K562 (cell line): ENCODE data around the gene HAGHL. TPM values are rescaled to one million over a fixed set of nuclear protein-coding genes. Genes with fewer than 3 reads are reported as not detected.

Source experiments
- CBFB ChIP-seq: sonication (generic); formaldehyde crosslinking; IDR thresholded peaks from 2 replicates; pipeline ENCODE4 v1.4.0; 2020; ENCODE audit warnings: mild to moderate bottlenecking, missing genetic modification reagents
- CBX3 ChIP-seq, 2 experiments: IDR thresholded peaks; 1 replicate in 1 of 2; 2 replicates in 1 of 2; pipeline ENCODE4 v1.6.1; 2012; ENCODE audit warnings: inconsistent platforms in 2 of 2, low read length in 2 of 2, borderline replicate concordance in 1 of 2, control low read depth in 1 of 2
- FOXA3 ChIP-seq, 2 experiments: fragments of 450-650 bp in 1 of 2; sonication (generic) in 1 of 2; formaldehyde crosslinking; IDR thresholded peaks in 1 of 2; conservative IDR thresholded peaks in 1 of 2; 2 replicates each; pipeline versions ENCODE4 v1.4.0 to v1.8.0; 2020 to 2022; ENCODE audit warnings: mild to moderate bottlenecking in 2 of 2, missing genetic modification reagents in 1 of 2
- GATAD2A ChIP-seq: fragments of 450-650 bp; IDR thresholded peaks from 2 replicates; pipeline ENCODE4 v1.6.1; 2017
- HDAC2 ChIP-seq: fragments of 450-650 bp; IDR thresholded peaks from 2 replicates; pipeline ENCODE4 v1.6.1; 2016; ENCODE audit warnings: mild to moderate bottlenecking
- KLF1 ChIP-seq: fragments of 450-650 bp; IDR thresholded peaks from 2 replicates; pipeline ENCODE4 v1.6.1; 2016; ENCODE audit warnings: missing genetic modification characterization, missing compliant biosample characterization
- L3MBTL2 ChIP-seq: fragments of 450-650 bp; IDR thresholded peaks from 2 replicates; pipeline ENCODE4 v1.6.1; 2016; ENCODE audit warnings: mild to moderate bottlenecking, moderate library complexity
- MEF2A ChIP-seq: IDR thresholded peaks from 2 replicates; pipeline ENCODE4 v1.6.1; 2011; ENCODE audit warnings: low read depth, mild to moderate bottlenecking, low read length, moderate library complexity; ENCODE audit not compliant: control insufficient read depth
- POLR2A ChIP-seq: fragments of 450-650 bp; conservative IDR thresholded peaks from 2 replicates; pipeline ENCODE4 v1.6.1; 2016
- POLR2G ChIP-seq: fragments of 200-400 bp; formaldehyde crosslinking; IDR thresholded peaks from 2 replicates; pipeline ENCODE4 v1.6.1; 2017; ENCODE audit warnings: low read depth, mild to moderate bottlenecking, antibody characterized with exemption, low read length, moderate library complexity
- SIRT6 ChIP-seq: IDR thresholded peaks from one replicate; pipeline ENCODE4 v1.6.1; 2012; ENCODE audit warnings: low read depth, mild to moderate bottlenecking, control low read depth, inconsistent platforms, low read length, moderate library complexity
- SREBF1 ChIP-seq: fragments of 150-350 bp; IDR thresholded peaks from 2 replicates; pipeline ENCODE4 v1.6.1; 2014; ENCODE audit warnings: antibody characterized with exemption, low read depth, low read length, borderline replicate concordance
- TOE1 ChIP-seq, 2 experiments: fragments of 450-650 bp in 1 of 2; sonication (generic) in 1 of 2; formaldehyde crosslinking in 1 of 2; IDR thresholded peaks; 2 replicates each; pipeline versions ENCODE4 v1.7.1 to v1.8.0; 2016 to 2022; ENCODE audit warnings: borderline replicate concordance in 2 of 2, mild to moderate bottlenecking in 2 of 2, antibody characterized with exemption in 1 of 2, inconsistent platforms in 1 of 2, low read depth in 1 of 2, missing genetic modification reagents in 1 of 2, moderate library complexity in 1 of 2
- ZFX ChIP-seq: sonication (generic); formaldehyde crosslinking; IDR thresholded peaks from 2 replicates; pipeline ENCODE4 v1.8.0; 2022; ENCODE audit warnings: mild to moderate bottlenecking, missing genetic modification reagents, moderate library complexity
- ZNF695 ChIP-seq: fragments of 450-650 bp; formaldehyde crosslinking; IDR thresholded peaks from 2 replicates; pipeline ENCODE4 v1.4.0; 2020; ENCODE audit warnings: mild to moderate bottlenecking, moderate library complexity
- ZNF696 ChIP-seq: fragments of 250-450 bp; sonication (Bioruptor Pico); conservative IDR thresholded peaks from 2 replicates; pipeline ENCODE4 v1.4.0; 2020; ENCODE audit warnings: mild to moderate bottlenecking, moderate library complexity
- polyA plus RNA-seq, 8 experiments: library from polyadenylated mRNA; depleted of rRNA in 4 of 8; stranded (reverse) in 5 of 8; unstranded in 3 of 8; fragments of >200 nt; fragmentation: Nextera tagmentation in 2 of 8; fragmentation: Illumina TruSeq in 1 of 8; extraction: Ambion mirVana in 2 of 8; extraction: Trizol in 1 of 8; gene quantifications; 2 replicates each; pipeline versions ENCODE4 v1.2.1 to v1.2.3, GENCODE V29; 2011 to 2014; ENCODE audit warnings: inconsistent platforms in 1 of 8, missing spikeins in 1 of 8
- total RNA-seq, 7 experiments: library from RNA; depleted of rRNA in 6 of 7; stranded (reverse); fragments of >200 nt in 6 of 7; fragmentation: Illumina TruSeq in 2 of 7; extraction: Trizol in 2 of 7; gene quantifications; 2 replicates each; pipeline versions ENCODE4 v1.2.1 to v1.2.3, GENCODE V29; 2011 to 2021; ENCODE audit warnings: low replicate concordance in 1 of 7
- TF ChIP-seq, protein P1 (sequence below): IDR thresholded peaks from 3 replicates; pipeline ENCODE4 v1.6.1; 2011; ENCODE audit warnings: borderline replicate concordance, mild to moderate bottlenecking, moderate library complexity; ENCODE audit not compliant: insufficient read length; ENCODE audit errors: extremely low read depth
- TF ChIP-seq, protein P2 (sequence below): fragments of 250-450 bp; sonication (Bioruptor Pico); IDR thresholded peaks from 2 replicates; pipeline ENCODE4 v1.8.0; 2022; ENCODE audit warnings: moderate library complexity, mild to moderate bottlenecking, inconsistent platforms
- TF ChIP-seq, protein P3 (sequence below): sonication (generic); formaldehyde crosslinking; IDR thresholded peaks from 2 replicates; pipeline ENCODE4 v1.4.0; 2020; ENCODE audit warnings: mild to moderate bottlenecking, missing genetic modification reagents
- TF ChIP-seq, protein P4 (sequence below), 3 experiments: IDR thresholded peaks in 2 of 3; conservative IDR thresholded peaks in 1 of 3; 2 replicates each; pipeline ENCODE4 v1.5.1; 2011 to 2012; ENCODE audit warnings: low read length in 3 of 3, mild to moderate bottlenecking in 3 of 3, control low read depth in 2 of 3, improper control_type of control experiment in 1 of 3, inconsistent platforms in 1 of 3, low read depth in 1 of 3, mixed read lengths in 1 of 3, moderate library complexity in 1 of 3; ENCODE audit not compliant: insufficient read depth in 2 of 3

HAGHL gene
- total and polyA plus RNA-seq, 9 of the 15 experiments (the other 6 are each of a cell fraction or from before 2014, with no cell fraction given): 0.31 to 83.4 (median 20.7) TPM

DNA sequence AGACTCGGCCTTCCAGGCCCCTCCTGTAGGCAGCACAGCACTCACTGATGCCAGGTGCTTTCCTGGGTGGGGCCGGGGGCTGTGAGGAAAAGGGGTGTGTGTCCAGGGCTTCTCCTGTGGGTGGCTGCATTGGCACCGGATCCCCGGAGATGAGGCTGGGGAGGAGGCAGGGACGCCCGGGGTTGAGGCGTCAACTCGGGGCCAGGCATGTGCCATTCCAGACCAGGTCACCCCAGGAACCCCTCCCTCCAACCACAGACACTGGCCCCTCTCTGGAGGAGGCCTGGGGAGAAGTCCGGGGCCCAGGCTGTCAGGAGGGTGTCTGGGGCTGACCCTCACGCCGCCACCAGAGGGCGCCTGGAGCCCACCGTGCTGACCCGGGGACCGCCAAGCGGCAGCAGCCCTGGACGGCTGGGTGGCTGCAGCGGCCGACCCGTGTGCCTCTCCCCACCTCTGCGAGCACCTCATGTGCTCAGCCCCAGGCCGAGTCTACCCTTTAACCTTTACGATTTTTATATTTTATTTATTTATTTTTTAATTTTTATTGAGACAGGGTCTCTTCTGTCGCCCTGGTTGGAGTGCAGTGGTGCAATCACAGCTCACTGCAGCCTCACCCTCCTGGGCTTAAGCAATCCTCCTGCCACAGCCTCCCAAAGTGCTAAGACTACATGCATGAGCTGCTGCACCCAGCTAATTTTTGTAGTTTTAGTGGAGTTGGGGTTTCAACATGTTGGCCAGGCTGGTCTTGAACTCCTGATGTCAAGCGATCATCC, 15.2 kb upstream of the HAGHL start (continued):
- TF ChIP-seq, protein P1, sequence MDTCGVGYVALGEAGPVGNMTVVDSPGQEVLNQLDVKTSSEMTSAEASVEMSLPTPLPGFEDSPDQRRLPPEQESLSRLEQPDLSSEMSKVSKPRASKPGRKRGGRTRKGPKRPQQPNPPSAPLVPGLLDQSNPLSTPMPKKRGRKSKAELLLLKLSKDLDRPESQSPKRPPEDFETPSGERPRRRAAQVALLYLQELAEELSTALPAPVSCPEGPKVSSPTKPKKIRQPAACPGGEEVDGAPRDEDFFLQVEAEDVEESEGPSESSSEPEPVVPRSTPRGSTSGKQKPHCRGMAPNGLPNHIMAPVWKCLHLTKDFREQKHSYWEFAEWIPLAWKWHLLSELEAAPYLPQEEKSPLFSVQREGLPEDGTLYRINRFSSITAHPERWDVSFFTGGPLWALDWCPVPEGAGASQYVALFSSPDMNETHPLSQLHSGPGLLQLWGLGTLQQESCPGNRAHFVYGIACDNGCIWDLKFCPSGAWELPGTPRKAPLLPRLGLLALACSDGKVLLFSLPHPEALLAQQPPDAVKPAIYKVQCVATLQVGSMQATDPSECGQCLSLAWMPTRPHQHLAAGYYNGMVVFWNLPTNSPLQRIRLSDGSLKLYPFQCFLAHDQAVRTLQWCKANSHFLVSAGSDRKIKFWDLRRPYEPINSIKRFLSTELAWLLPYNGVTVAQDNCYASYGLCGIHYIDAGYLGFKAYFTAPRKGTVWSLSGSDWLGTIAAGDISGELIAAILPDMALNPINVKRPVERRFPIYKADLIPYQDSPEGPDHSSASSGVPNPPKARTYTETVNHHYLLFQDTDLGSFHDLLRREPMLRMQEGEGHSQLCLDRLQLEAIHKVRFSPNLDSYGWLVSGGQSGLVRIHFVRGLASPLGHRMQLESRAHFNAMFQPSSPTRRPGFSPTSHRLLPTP: no peak
- TF ChIP-seq GATAD2A (no peak), POLR2G (peak; percentile 9; the same call in 1 of the 2 replicates), SREBF1 (no peak), CBFB (CRISPR knock-in tag) (no peak), HDAC2 (no peak), L3MBTL2 (peak; percentile 28; the same call in 1 of the 2 replicates), TOE1 (IDR thresholded peaks at IDR 0.05; ENCODE audit: borderline replicate concordance) (no peak), TOE1 (CRISPR knock-in tag; IDR thresholded peaks at IDR 0.05; ENCODE audit: borderline replicate concordance, low read depth) (no peak), POLR2A (no peak), SIRT6 (no peak), ZNF696 (CRISPR knock-in tag) (no peak), MEF2A (no peak), FOXA3 (CRISPR knock-in tag; conservative IDR thresholded peaks at IDR 0.05 in 1 of 2, IDR thresholded peaks at IDR 0.05 in 1 of 2) (no peak), CBX3 (IDR thresholded peaks at IDR 0.05; ENCODE audit: borderline replicate concordance in 1 of 2, low read length in 2 of 2) (no peak), KLF1 (tag) (no peak), ZFX (CRISPR knock-in tag) (no peak), ZNF695 (CRISPR knock-in tag) (no peak)
- TF ChIP-seq, protein P2, sequence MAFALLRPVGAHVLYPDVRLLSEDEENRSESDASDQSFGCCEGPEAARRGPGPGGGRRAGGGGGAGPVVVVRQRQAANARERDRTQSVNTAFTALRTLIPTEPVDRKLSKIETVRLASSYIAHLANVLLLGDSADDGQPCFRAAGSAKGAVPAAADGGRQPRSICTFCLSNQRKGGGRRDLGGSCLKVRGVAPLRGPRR (CRISPR knock-in tag): no peak
- TF ChIP-seq, protein P3, sequence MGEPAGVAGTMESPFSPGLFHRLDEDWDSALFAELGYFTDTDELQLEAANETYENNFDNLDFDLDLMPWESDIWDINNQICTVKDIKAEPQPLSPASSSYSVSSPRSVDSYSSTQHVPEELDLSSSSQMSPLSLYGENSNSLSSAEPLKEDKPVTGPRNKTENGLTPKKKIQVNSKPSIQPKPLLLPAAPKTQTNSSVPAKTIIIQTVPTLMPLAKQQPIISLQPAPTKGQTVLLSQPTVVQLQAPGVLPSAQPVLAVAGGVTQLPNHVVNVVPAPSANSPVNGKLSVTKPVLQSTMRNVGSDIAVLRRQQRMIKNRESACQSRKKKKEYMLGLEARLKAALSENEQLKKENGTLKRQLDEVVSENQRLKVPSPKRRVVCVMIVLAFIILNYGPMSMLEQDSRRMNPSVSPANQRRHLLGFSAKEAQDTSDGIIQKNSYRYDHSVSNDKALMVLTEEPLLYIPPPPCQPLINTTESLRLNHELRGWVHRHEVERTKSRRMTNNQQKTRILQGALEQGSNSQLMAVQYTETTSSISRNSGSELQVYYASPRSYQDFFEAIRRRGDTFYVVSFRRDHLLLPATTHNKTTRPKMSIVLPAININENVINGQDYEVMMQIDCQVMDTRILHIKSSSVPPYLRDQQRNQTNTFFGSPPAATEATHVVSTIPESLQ: no peak
- TF ChIP-seq, protein P4, sequence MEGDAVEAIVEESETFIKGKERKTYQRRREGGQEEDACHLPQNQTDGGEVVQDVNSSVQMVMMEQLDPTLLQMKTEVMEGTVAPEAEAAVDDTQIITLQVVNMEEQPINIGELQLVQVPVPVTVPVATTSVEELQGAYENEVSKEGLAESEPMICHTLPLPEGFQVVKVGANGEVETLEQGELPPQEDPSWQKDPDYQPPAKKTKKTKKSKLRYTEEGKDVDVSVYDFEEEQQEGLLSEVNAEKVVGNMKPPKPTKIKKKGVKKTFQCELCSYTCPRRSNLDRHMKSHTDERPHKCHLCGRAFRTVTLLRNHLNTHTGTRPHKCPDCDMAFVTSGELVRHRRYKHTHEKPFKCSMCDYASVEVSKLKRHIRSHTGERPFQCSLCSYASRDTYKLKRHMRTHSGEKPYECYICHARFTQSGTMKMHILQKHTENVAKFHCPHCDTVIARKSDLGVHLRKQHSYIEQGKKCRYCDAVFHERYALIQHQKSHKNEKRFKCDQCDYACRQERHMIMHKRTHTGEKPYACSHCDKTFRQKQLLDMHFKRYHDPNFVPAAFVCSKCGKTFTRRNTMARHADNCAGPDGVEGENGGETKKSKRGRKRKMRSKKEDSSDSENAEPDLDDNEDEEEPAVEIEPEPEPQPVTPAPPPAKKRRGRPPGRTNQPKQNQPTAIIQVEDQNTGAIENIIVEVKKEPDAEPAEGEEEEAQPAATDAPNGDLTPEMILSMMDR (IDR thresholded peaks at IDR 0.05 in 2 of 3, conservative IDR thresholded peaks at IDR 0.05 in 1 of 3; ENCODE audit: insufficient read depth in 2 of 3, low read depth in 1 of 3, low read length in 3 of 3): peak; percentile 88 to 97 (median 96)
